Keratinocyte (primary cell): Measurements from ENCODE around the gene TTYH1. TPM values are rescaled to one million over a fixed set of nuclear protein-coding genes. Genes with fewer than 3 reads are reported as not detected.

Source experiments
- DNase-seq: peaks from one replicate; pipeline ENCODE4 v3.0.0-alpha.2; 2011; ENCODE audit warnings: low read depth, missing footprints, low spot score
- FAIRE-seq: peaks from 2 replicates; lab custom pipeline; 2011; peaks lifted over from hg19 to GRCh38; lab: Jason Lieb, UNC
- H2AFZ ChIP-seq: 2 replicates; pipeline ENCODE4 v1.6.0; 2012; ENCODE audit warnings: low read length, control low read depth, inconsistent platforms; ENCODE audit not compliant: control insufficient read depth
- H3K27ac ChIP-seq: 2 replicates; pipeline ENCODE4 v1.5.1; 2011; ENCODE audit warnings: low read length; ENCODE audit not compliant: control insufficient read depth, insufficient read depth
- H3K27me3 ChIP-seq: 3 replicates; pipeline ENCODE4 v1.6.0; 2011; ENCODE audit warnings: low read length; ENCODE audit not compliant: control insufficient read depth, insufficient read depth; ENCODE audit errors: extremely low read depth
- H3K36me3 ChIP-seq, 2 experiments: 2 replicates in 1 of 2; 3 replicates in 1 of 2; pipeline ENCODE4 v1.5.1; 2011; ENCODE audit warnings: low read length in 2 of 2, mild to moderate bottlenecking in 1 of 2; ENCODE audit not compliant: control insufficient read depth in 2 of 2, insufficient read depth in 2 of 2; ENCODE audit errors: extremely low read depth in 1 of 2
- H3K4me1 ChIP-seq: 3 replicates; pipeline ENCODE4 v1.5.1; 2011; ENCODE audit warnings: low read length; ENCODE audit not compliant: control insufficient read depth, insufficient read depth; ENCODE audit errors: extremely low read depth
- H3K4me2 ChIP-seq: 3 replicates; pipeline ENCODE4 v1.6.0; 2011; ENCODE audit warnings: low read depth, low read length; ENCODE audit not compliant: control insufficient read depth, insufficient read depth; ENCODE audit errors: extremely low read depth
- H3K4me3 ChIP-seq, 3 experiments: fragments of 200-600 bp in 1 of 3; sonication (generic) in 1 of 3; 2 replicates in 2 of 3; 3 replicates in 1 of 3; pipeline ENCODE4 v1.5.1; 2011 to 2016; ENCODE audit warnings: low read length in 3 of 3, mild to moderate bottlenecking in 3 of 3, control low read depth in 2 of 3, inconsistent platforms in 1 of 3, low read depth in 1 of 3, mixed read lengths in 1 of 3, mixed run types in 1 of 3, moderate library complexity in 1 of 3; ENCODE audit not compliant: control insufficient read depth in 2 of 3, insufficient read depth in 2 of 3; ENCODE audit errors: extremely low read depth in 1 of 3
- H3K79me2 ChIP-seq: 2 replicates; pipeline ENCODE4 v1.6.0; 2012; ENCODE audit warnings: low read length; ENCODE audit not compliant: control insufficient read depth, insufficient read depth
- H3K9ac ChIP-seq: 3 replicates; pipeline ENCODE4 v1.6.0; 2011; ENCODE audit warnings: low read length; ENCODE audit not compliant: control insufficient read depth, insufficient read depth; ENCODE audit errors: extremely low read depth
- H3K9me1 ChIP-seq: 3 replicates; pipeline ENCODE4 v1.6.0; 2011; ENCODE audit warnings: low read length; ENCODE audit not compliant: control insufficient read depth, insufficient read depth; ENCODE audit errors: extremely low read depth
- H3K9me3 ChIP-seq: 2 replicates; pipeline ENCODE4 v1.5.1; 2012; ENCODE audit warnings: low read depth, low read length; ENCODE audit not compliant: control insufficient read depth
- H4K20me1 ChIP-seq: 3 replicates; pipeline ENCODE4 v1.6.0; 2011; ENCODE audit warnings: low read length; ENCODE audit not compliant: control insufficient read depth, insufficient read depth; ENCODE audit errors: extremely low read depth
- EZH2 ChIP-seq: IDR thresholded peaks from one replicate; pipeline ENCODE4 v1.6.1; 2012; ENCODE audit warnings: inconsistent platforms, mild to moderate bottlenecking, low read length, moderate library complexity
- dilution Hi-C: fragments of 300-500 bp; cut with MboI; formaldehyde crosslinking; loops from one replicate; pipeline ENCODE4 v1.7.0; 2020; ENCODE audit warnings: low sequenced_read_pairs; ENCODE audit not compliant: extremely low pct_ligation_motif_present
- polyA plus RNA-seq, 5 experiments: library from polyadenylated mRNA; depleted of rRNA in 3 of 5; stranded (reverse) in 3 of 5; stranded (forward) in 1 of 5; unstranded in 1 of 5; fragments of >200 nt; gene quantifications; 1 replicate in 1 of 5; 2 replicates in 3 of 5; 3 replicates in 1 of 5; pipeline versions ENCODE4 v1.2.1 to v1.2.3, GENCODE V29; 2011 to 2012; ENCODE audit warnings: missing spikeins in 2 of 5, low read depth in 1 of 5, low replicate concordance in 1 of 5
- TF ChIP-seq, protein P1 (sequence below), 3 experiments: IDR thresholded peaks in 1 of 3; conservative IDR thresholded peaks in 1 of 3; optimal IDR thresholded peaks in 1 of 3; 2 replicates in 2 of 3; 3 replicates in 1 of 3; pipeline versions ENCODE3 to v1.5.1; 2011; ENCODE audit warnings: low read length in 3 of 3, mild to moderate bottlenecking in 3 of 3, moderate library complexity in 2 of 3, control low read depth in 1 of 3, inconsistent platforms in 1 of 3; ENCODE audit not compliant: insufficient read depth in 2 of 3; ENCODE audit errors: extremely low read depth in 1 of 3

The TTYH1 gene
- polyA plus RNA-seq, 1 donor (not counting 4 experiments of a cell fraction or from before 2014, with no cell fraction given): 0.13 TPM

DNA sequence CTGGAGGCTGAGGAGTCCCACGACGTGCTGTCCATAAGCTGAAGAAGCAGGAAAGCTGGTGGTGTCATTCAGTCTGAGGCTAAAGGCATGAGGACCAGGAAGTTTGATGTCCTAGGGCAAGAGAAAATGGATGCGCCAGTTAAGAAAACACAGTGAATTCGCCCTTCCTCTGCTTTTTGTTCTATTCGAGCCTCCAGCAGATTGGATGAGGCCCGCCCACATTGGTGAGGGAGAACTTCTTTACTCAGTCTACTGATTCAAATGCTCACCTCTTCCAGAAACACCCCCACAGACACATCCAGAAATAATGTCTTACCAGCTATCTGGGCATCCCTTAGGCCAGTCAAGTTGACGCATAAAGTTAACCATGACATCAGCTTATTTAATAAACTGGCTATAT lies 7.5 kb upstream of the TTYH1 start:
- dilution Hi-C loops: no loop called here
- Histone ChIP-seq H3K9me3 (no peaks in the 10 kb centered on the region), H3K4me2 (no peak overlapping the region), H3K9ac (no peak overlapping the region), H3K4me1 (no peaks in the 10 kb centered on the region), H3K36me3 (no peaks in the 10 kb centered on the region), H4K20me1 (no peaks in the 10 kb centered on the region), H3K79me2 (no peaks in the 10 kb centered on the region), H2AFZ (no peak overlapping the region), H3K9me1 (no peaks in the 10 kb centered on the region), H3K27ac (no peak overlapping the region), H3K4me3 (no peak overlapping the region), H3K27me3 (no peaks in the 10 kb centered on the region)
- no peak for FAIRE-seq
- TF ChIP-seq, protein P1, sequence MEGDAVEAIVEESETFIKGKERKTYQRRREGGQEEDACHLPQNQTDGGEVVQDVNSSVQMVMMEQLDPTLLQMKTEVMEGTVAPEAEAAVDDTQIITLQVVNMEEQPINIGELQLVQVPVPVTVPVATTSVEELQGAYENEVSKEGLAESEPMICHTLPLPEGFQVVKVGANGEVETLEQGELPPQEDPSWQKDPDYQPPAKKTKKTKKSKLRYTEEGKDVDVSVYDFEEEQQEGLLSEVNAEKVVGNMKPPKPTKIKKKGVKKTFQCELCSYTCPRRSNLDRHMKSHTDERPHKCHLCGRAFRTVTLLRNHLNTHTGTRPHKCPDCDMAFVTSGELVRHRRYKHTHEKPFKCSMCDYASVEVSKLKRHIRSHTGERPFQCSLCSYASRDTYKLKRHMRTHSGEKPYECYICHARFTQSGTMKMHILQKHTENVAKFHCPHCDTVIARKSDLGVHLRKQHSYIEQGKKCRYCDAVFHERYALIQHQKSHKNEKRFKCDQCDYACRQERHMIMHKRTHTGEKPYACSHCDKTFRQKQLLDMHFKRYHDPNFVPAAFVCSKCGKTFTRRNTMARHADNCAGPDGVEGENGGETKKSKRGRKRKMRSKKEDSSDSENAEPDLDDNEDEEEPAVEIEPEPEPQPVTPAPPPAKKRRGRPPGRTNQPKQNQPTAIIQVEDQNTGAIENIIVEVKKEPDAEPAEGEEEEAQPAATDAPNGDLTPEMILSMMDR (optimal IDR thresholded peaks at IDR 0.05 in 1 of 3, IDR thresholded peaks at IDR 0.05 in 1 of 3, conservative IDR thresholded peaks at IDR 0.05 in 1 of 3; ENCODE audit: extremely low read depth in 1 of 3, insufficient read depth in 2 of 3, low read length in 3 of 3): no peak
- TF ChIP-seq EZH2: no peak
- DNase-seq: no peak

DNA sequence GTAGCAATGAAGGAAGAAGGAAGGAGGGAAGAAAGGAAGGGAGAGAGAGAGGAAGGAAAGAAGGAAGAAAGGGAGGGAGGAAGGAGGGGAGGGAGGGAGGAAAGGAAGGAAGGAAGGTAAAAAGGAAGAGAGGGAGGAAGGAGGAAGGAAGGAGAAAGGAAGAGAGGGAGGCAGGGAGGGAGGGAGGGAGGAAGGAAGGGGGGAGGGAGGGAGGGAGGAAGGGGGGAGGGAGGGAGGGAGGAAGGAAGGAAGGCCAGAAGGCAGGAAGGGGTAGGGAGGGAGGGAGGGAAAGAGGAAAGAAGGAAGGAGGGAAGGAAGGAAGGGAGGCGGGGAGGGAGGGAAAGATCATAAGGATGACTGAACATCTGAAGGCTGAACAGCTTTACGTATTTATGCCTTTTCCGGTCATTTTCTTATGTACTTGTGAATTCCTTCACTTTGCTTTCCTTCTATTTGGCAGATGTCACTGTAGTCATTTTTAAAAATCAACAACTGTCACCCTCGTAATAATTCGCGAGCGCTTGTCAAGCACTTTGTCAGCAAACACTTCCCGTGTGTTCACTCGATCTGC lies 6.7 kb upstream of the TTYH1 start:
- Histone ChIP-seq H3K9me1 (no peaks in the 10 kb centered on the region), H3K27me3 (no peaks in the 10 kb centered on the region), H3K9ac (no peak overlapping the region), H3K4me2 (no peak overlapping the region), H3K27ac (no peak overlapping the region), H3K4me1 (no peaks in the 10 kb centered on the region), H3K9me3 (no peaks in the 10 kb centered on the region), H3K4me3 (no peak overlapping the region), H2AFZ (no peak overlapping the region), H3K36me3 (no peaks in the 10 kb centered on the region), H3K79me2 (no peaks in the 10 kb centered on the region), H4K20me1 (no peaks in the 10 kb centered on the region)
- dilution Hi-C loops: no loop called here
- DNase-seq: no peak
- no peak for FAIRE-seq
- TF ChIP-seq, protein P1 (optimal IDR thresholded peaks at IDR 0.05 in 1 of 3, IDR thresholded peaks at IDR 0.05 in 1 of 3, conservative IDR thresholded peaks at IDR 0.05 in 1 of 3; ENCODE audit: extremely low read depth in 1 of 3, insufficient read depth in 2 of 3, low read length in 3 of 3): no peak
- TF ChIP-seq EZH2: no peak
